LNCAP (cell line): ENCODE measurements around the gene PLK5.

Experiments
- CTCF ChIP-seq: fragments of 450-650 bp; IDR thresholded peaks from 2 replicates; pipeline ENCODE4 v1.5.1; 2017; ENCODE audit warnings: mild to moderate bottlenecking

The PLK5 gene

GRCh38 chr19:1508507-1508856 is 15.4 kb upstream of the PLK5 start:
- no peak for TF ChIP-seq CTCF

DNA sequence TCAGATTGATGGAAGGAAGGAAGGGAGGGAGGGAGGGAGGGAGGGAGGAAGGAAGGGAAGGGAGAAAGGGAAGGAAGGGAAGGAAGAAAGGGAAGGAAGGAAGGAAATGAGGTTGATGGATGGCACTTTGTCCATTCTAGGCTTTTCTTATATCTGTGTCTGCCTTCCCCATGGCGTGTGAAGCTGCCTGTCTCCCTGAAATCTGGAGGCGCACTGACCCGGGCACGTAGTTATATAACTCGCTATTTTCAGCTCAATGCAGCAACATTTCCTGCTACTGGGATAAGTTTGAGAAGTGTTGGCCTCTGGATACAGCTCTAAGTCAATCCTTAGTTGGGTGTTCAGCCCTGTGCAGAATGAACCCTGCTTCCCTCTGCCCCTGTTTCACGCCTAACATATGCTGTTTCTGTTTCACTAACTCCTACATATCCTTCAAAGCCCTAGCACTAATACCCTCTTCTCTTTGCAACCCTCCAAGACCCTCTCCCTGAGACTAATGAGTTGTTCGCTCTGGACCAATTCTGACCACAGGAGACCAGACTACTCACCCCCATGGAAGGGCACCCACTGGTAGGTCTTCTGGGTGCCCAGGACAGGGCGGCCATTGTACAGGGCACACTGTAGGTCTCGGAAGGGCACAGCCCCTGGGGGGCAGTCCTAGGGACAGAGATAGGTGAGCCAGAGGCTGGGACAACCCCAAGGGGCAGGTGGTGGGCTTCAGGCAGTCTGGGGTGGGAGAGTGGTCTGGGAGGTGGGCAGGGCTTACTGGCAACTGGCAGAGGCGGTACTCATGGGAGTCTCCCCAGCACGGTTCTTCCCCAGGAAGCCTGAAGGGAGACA is 14.1 kb upstream of the PLK5 start:
- TF ChIP-seq CTCF: no peak

- TF ChIP-seq CTCF: no peak
Measured at GRCh38 chr19:1510442-1510806, 13.5 kb upstream of the PLK5 start.

DNA sequence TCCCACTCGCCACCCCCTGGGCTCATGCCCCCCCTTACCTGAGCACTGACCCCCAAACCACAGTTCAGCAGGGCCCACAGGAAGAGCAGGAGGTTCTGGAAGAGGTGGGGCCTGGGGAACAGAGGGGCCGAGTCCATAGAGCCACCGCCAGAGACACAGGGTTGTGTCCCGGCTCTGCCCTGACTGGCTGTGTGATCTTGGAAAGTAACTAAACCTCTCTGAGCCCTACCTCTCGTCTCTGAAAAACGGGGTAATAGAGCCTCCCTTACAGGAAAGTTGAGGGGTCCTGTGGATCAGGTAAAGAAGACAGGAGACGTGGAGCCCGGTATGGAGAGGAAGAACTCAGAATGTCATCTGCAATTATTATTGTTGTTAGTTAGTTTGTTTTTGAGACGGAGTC is 13.1 kb upstream of the PLK5 start:
- no peak for TF ChIP-seq CTCF

DNA sequence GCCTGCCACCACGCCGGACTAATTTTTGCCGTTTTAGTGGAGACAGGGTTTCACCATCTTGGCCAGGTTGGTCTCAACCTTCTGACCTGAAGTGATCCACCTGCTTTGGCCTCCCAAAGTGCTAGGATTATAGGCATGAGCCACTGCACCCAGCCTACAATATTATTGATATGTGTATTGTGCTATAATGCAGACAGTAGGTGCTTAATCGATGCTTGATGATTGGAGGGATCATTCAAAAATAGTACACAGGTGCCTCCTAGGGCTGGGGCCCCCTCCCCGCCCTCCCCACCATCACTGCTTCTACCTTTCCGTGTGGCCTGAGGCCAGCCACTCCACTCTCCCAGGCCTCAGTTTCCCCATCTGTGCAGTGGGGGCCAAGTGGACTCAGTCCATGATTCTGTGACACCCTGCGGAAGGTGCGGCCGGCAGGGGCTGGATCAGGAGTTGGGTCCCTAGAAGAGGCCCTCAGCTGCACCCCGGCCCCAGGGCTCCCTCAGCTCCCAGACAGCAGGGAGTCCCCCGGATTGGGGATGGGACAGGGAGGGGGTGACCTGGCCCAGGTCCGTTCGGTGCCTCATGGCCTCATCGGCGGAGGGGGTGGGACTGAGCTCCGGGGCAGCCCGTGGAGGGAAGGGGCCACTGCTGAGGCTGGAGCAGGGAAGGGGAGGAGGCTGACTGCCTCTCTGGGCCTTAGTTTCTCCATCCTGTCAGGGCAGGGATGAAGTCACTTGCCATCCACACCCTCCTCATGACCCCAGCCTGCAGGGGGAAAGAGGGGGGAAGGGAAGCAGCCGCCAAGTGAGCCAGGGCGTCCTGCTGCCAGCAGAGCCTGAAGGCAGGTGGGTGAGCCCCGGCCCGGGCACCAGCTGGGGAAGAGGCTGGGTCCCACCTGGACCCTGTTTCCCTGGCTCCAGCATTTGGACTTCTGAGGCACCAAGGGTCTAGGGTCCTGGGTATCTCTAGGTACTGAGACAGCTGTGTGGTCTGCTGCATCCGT is 12.3 kb upstream of the PLK5 start:
- no peak for TF ChIP-seq CTCF

DNA sequence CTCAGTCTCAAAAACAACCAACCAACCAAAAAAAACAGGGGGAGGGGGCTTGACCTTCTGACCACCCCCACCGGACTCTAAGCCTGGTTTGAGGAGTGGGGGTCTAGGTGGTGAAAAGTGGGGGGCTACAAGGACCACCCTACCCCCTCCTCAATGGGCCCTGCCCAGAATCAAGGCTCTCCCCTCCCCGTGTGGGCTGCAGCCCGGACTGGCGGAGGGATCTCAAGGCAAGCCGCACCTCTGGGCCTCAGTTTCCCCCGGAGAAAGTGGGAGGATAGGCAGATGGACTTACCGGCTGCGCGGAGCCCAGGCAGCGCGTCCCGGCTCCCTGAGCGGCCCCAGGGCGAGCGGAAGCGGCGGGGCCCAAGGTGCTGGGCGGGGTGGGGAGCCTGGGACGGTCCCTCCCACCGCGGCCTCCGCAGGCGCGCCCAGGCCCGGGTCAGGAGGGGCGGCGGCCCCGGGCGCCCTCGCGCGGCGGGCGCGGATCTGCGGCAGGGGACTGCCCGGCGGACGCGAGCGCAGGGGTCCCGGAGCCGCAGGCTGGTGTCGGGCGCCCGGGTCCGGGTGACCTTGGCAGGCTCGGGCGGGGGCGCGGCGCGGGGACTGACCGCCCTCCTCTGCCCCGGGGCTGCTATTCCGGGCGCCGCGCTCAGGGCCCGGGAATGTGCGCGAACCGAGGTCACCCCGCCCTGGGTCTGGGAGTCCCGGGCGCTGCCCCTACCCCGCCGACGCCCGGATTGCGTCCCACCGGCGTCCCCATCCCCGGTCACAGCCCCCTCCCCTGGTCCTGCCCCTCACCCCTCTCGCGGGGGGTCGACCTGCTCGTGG is 11.0 kb upstream of the PLK5 start, which contains the start of gene ADAMTSL5:
ADAMTSL5 (minus strand) TSS at position 349 of the 828 bp plus-strand sequence. CDS start 2,076 bp downstream, outside the sequence.
- no peak; the same call in 1 of the 2 replicates for TF ChIP-seq CTCF
